ENCODE data around the gene ASB16.

ASB16 gene

DNA sequence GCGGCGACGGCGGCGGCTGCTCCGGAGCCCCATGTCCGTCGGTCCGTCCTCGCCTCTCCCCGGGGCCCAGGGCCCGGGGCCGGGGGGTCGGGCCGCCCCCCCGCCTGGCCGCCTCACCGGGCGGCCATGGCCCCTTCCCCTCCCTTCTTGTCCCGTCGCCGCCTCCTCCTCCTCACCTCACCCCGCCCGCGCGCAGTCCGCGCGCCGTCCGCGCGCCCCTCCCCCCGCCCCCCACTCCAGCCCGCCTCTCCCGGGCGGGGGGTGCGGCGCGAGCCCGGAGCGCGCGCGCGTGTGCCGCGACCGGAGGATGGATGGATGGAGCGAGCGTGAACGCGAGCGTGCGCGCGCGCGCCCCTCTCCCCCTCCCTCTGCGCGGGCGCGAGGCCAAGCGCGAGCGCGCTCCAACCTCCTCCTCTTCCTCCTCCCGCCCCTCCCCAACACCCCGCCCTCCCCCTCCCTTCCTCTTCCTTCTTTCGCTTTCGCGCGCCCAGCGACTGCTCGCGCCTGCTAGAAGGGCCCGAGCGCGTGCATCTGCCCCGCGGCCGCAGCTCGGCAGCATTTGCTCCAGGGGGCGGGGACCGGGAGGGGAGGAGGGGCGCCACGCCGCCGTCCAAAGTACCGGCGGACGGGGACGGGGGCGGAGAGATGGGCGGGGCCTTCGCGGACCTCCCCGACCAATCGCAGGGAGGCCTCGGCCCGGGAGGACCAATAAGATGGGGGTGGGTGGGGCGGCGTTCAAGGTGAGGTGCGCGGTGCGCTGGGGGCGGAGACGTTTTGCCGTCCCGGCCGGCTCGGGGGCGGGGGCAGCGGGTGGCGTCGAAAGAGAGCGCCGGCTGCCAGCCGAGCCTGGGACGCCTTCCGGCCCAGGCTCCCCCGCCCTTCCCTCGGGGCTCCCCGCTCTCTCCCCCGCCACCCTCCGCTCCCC is 29.3 kb downstream of the ASB16 start, which contains the start of gene ATXN7L3:
ATXN7L3 (minus strand) TSS at position 332 of the 925 bp plus-strand sequence. CDS start 1,814 bp downstream, outside the sequence.
- peak; percentile 100 for DNase-seq (ENCODE audit: low read depth)
- TF ChIP-seq, protein P1, sequence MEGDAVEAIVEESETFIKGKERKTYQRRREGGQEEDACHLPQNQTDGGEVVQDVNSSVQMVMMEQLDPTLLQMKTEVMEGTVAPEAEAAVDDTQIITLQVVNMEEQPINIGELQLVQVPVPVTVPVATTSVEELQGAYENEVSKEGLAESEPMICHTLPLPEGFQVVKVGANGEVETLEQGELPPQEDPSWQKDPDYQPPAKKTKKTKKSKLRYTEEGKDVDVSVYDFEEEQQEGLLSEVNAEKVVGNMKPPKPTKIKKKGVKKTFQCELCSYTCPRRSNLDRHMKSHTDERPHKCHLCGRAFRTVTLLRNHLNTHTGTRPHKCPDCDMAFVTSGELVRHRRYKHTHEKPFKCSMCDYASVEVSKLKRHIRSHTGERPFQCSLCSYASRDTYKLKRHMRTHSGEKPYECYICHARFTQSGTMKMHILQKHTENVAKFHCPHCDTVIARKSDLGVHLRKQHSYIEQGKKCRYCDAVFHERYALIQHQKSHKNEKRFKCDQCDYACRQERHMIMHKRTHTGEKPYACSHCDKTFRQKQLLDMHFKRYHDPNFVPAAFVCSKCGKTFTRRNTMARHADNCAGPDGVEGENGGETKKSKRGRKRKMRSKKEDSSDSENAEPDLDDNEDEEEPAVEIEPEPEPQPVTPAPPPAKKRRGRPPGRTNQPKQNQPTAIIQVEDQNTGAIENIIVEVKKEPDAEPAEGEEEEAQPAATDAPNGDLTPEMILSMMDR (IDR thresholded peaks at IDR 0.05; ENCODE audit: insufficient read depth, low read depth, low read length, missing control alignments), result no peak
- H3K4me3 ChIP-seq (ENCODE audit: low read depth, low read length), result peak within 1 kb of the TSS; percentile 94

DNA sequence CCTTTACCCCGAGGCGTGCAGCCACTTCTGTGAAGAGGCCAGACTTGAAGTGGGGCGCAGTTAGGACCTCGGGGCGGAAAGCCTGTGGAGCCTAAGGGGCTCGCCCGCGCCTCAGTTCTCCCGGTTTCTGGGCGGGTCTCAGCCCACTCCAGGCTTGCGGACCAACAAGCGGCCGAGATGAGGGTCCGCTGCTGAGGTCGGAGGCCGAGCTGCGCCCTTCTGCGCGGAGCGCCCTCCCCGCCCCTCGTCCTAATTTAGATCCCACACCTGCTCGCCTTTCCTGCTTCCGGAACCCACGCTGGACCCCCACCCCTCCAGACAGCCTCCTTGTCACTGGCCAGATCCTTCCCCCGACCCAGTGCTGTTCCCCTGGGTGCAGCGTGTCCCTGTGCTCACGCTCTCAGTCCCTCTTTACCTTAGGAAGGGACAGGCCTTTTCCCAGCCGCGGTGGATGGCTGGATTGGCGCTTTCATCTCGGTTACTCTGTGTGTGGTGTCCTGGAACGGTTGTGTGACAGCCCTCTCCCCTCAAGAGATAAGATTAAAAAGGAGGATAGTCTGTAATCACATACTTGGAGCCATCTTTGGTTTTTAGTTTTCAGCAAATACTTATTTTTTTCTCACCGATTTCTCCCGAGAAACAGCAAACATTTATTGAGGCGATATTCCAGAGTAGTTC is 30.1 kb downstream of the ASB16 start:
- TF ChIP-seq, protein P1 (IDR thresholded peaks at IDR 0.05; ENCODE audit: insufficient read depth, low read depth, low read length, missing control alignments), result no peak
- peak overlapping the region; percentile 81 for H3K4me3 ChIP-seq (ENCODE audit: low read depth, low read length)
- no peak for DNase-seq (ENCODE audit: low read depth)

DNA sequence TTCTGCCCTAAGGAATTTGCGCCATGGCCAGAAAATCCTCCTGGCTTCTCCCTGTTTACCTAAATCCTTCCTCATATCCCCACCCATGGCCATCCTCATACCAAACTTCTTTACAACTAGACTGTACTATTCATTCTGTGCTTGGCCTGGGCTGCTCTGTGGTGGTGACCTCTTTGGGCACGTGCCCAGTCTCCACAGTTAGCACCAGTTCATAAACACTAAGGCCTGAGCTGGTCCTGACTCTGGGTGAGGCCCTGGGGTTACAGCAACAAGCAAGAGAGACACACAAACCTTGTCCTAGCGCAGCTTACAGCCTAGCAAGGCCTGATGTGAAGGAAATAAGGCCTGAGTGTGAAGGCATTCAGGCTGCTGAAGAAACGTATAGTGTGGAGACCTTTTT is 32.3 kb downstream of the ASB16 start:
- TF ChIP-seq, protein P1 (IDR thresholded peaks at IDR 0.05; ENCODE audit: insufficient read depth, low read depth, low read length, missing control alignments), result no peak

DNA sequence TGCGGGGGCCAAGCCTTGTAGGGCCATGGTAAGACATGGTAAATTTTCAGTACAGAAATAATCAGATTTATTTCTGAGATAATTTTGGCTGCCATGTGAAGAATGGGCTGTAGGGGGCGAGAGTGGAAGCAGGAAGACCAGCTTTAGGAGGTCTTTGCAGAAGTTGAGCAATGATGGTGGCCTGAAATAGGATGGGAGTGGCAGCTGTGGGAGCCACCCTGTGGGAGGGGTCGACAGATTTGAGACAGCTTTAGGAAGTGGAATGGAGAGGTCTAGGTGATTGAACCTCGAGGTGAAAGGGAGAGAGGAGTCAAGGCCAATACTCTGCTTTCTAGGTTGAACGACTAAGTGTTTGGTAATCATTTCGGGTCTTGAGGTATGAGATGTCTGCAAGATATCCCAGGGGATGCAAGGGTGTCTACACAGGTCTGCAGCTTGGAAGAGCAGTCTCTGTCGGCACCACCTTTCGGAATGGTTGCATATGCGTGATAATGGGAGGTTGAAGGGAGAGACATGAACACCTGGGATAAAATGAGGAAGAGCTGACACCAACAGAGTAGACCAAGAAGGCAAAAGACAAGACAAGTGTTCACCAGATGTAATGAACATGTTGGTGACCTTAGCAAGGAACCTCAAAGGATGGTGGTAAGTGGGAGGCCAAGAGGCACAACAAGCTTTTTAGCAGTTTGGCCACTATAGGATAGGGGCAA is 33.4 kb downstream of the ASB16 start:
- no peak overlapping the region for H3K4me3 ChIP-seq (ENCODE audit: low read depth, low read length)
- DNase-seq (ENCODE audit: low read depth), result peak; percentile 86
- TF ChIP-seq, protein P1 (IDR thresholded peaks at IDR 0.05; ENCODE audit: insufficient read depth, low read depth, low read length, missing control alignments), result peak; percentile 77

More for the DNA sequence above, 32.3 kb downstream of the ASB16 start:
- no peak overlapping the region for H3K4me3 ChIP-seq (ENCODE audit: low read depth, low read length)
- no peak for DNase-seq (ENCODE audit: low read depth)

DNA sequence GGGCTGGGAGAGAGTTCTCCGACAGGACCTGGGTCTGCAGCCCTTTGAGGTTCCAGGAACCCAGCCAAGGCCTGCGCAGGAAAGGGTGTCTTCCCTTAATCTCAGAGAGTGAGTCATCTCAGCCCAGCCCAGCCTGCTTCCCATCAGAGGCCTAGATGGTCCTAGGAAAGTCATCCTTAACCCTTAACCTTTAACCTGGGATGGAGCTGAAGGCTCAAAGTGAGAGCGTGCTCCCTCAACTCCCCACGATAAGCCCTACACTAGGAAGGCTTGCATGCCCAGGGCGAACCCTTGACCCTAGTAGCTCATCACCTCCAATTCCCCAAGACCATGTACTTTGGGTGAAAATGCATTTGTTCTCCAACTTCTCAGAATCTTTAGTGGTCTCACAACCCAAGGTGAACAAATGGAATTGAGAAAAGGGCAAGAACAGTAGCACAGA is 34.0 kb downstream of the ASB16 start:
- no peak overlapping the region for H3K4me3 ChIP-seq (ENCODE audit: low read depth, low read length)
- no peak for DNase-seq (ENCODE audit: low read depth)
- TF ChIP-seq, protein P1 (IDR thresholded peaks at IDR 0.05; ENCODE audit: insufficient read depth, low read depth, low read length, missing control alignments), result no peak

DNA sequence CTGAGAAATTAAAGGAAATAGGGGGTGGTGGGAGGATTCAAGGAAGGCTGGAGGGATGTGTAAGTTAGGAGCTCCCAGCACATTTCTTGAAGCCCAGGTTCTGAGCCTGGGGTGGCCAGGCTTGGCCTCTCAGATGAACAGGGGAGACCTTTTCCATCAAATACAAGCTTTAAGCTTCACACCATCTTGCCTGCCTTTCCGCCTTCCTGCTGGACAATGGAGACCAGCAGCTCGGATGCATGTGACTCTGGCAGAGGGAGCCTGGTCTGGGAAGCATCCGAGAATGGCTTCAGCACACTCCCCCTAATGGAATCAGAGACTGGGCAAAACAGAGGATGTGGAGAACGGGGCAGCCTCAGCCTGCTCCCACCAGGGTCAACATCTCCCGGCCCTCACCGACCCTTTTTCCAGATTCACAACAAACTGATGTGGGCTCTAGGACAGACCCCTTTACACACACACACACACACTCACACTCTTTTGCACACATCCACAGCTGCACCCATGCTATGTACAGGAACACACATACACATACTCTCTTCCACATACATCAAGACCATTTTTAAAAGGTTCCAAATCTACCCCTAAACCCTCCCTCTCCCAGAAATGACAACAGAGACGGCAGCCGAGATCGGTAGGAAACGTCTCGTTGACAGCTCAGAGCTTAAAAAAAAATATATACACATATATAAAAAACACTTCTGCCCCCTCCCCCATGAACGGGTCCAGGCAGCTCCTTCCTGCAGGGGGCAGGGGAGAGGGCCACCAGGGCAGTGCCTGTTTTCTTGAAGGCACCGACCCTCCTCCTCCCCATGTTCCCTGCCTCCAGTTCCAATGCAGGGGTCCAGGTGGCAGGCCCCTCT is 35.7 kb downstream of the ASB16 start:
- TF ChIP-seq, protein P1 (IDR thresholded peaks at IDR 0.05; ENCODE audit: insufficient read depth, low read depth, low read length, missing control alignments), result peak; percentile 2
- no peak overlapping the region for H3K4me3 ChIP-seq (ENCODE audit: low read depth, low read length)
- no peak for DNase-seq (ENCODE audit: low read depth)
